OCI-LY3 (cell line): ENCODE data around the gene SPDYA.

ENCODE experiments used
- CTCF ChIP-seq: fragments of 200-600, 300-600 bp; sonication (generic); IDR thresholded peaks from 2 replicates; pipeline ENCODE4 v1.5.1; 2014; ENCODE audit warnings: antibody characterized with exemption, low read length, low read depth
- EZH2phosphoT487 ChIP-seq: fragments of 200-600 bp; shearing (Covaris generic); IDR thresholded peaks from 2 replicates; pipeline ENCODE4 v1.6.1; 2018; ENCODE audit warnings: antibody characterized with exemption, mixed run types, low read depth

GRCh38 chr2:28810384-28811285 is at the start of gene SPDYA:
- TF ChIP-seq CTCF, result no peak
- no peak for TF ChIP-seq EZH2phosphoT487
